SK-N-SH (cell line): ENCODE results near the gene LAMA4. TPM values are rescaled to one million over a fixed set of nuclear protein-coding genes. Genes with fewer than 3 reads are reported as not detected.

Experiments
- CTCF ChIA-PET: fragments of 300-600, 350-600 bp; formaldehyde crosslinking; extraction: SDS; loops from one replicate; lab custom pipeline; 2021; lab: Yijun Ruan, JAX
- POLR2A ChIA-PET: fragments of 350-600 bp; sonication (Branson Sonifier 250); formaldehyde crosslinking; extraction: SDS; loops from one replicate; lab custom pipeline; 2020; ENCODE audit warnings: antibody characterized with exemption, inconsistent platforms; lab: Yijun Ruan, JAX
- DNase-seq: peaks from one replicate; pipeline ENCODE4 v3.0.0; 2012
- H2AFZ ChIP-seq: fragments of 200-600 bp; sonication (generic); 2 replicates; pipeline ENCODE4 v1.8.1; 2016; ENCODE audit warnings: antibody characterized with exemption, mild to moderate bottlenecking, low read depth
- H3F3A ChIP-seq: fragments of 200-600 bp; sonication (generic); replicated peaks from 2 replicates; pipeline ENCODE3; 2016; ENCODE audit warnings: antibody characterized with exemption, mild to moderate bottlenecking; ENCODE audit not compliant: insufficient read depth
- H3K27ac ChIP-seq, 2 experiments: fragments of 200-500 bp in 1 of 2; fragments of 200-600 bp in 1 of 2; sonication (Bioruptor generic) in 1 of 2; sonication (generic), shearing (Covaris generic) in 1 of 2; 2 replicates each; pipeline versions ENCODE4 v1.5.1 to v1.6.1; 2014 to 2016; ENCODE audit warnings: low read depth in 2 of 2, inconsistent platforms in 1 of 2, low read length in 1 of 2, mild to moderate bottlenecking in 1 of 2, mixed read lengths in 1 of 2
- H3K27me3 ChIP-seq: fragments of 200-600 bp; sonication (generic), shearing (Covaris generic); 2 replicates; pipeline ENCODE4 v1.6.1; 2016; ENCODE audit warnings: mixed run types; ENCODE audit not compliant: insufficient read depth
- H3K36me3 ChIP-seq, 2 experiments: fragments of 200-500 bp in 1 of 2; fragments of 200-600 bp in 1 of 2; sonication (Bioruptor generic) in 1 of 2; sonication (generic) in 1 of 2; replicated peaks in 1 of 2; 2 replicates each; pipeline versions ENCODE3 to v1.5.1; 2014 to 2016; ENCODE audit warnings: low read length in 1 of 2, mild to moderate bottlenecking in 1 of 2; ENCODE audit not compliant: insufficient read depth in 2 of 2, control insufficient read depth in 1 of 2
- H3K4me1 ChIP-seq, 2 experiments: fragments of 200-500 bp in 1 of 2; fragments of 200-600 bp in 1 of 2; sonication (Bioruptor generic) in 1 of 2; sonication (generic), shearing (Covaris generic) in 1 of 2; 2 replicates each; pipeline versions ENCODE4 v1.5.1 to v1.6.1; 2014 to 2016; ENCODE audit warnings: low read depth in 1 of 2, low read length in 1 of 2, mixed run types in 1 of 2; ENCODE audit not compliant: insufficient read depth in 2 of 2, control insufficient read depth in 1 of 2
- H3K4me2 ChIP-seq: fragments of 200-600 bp; sonication (generic), shearing (Covaris generic); 2 replicates; pipeline ENCODE4 v1.6.1; 2017; ENCODE audit warnings: mixed run types
- H3K4me3 ChIP-seq, 2 experiments: fragments of 200-500 bp in 1 of 2; fragments of 200-600 bp in 1 of 2; sonication (Bioruptor generic) in 1 of 2; sonication (generic), shearing (Covaris generic) in 1 of 2; 2 replicates each; pipeline versions ENCODE4 v1.5.1 to v1.8.1; 2014 to 2016; ENCODE audit warnings: low read depth in 2 of 2, inconsistent platforms in 1 of 2, low read length in 1 of 2, mild to moderate bottlenecking in 1 of 2, mixed read lengths in 1 of 2, moderate library complexity in 1 of 2
- H3K79me2 ChIP-seq: fragments of 200-600 bp; sonication (generic); 2 replicates; pipeline ENCODE4 v1.8.1; 2017; ENCODE audit warnings: mild to moderate bottlenecking; ENCODE audit not compliant: insufficient read depth
- H3K9ac ChIP-seq: fragments of 200-600 bp; sonication (generic); 2 replicates; pipeline ENCODE4 v1.6.1; 2017; ENCODE audit warnings: mixed run types
- H3K9me2 ChIP-seq: fragments of 200-600 bp; sonication (generic); 2 replicates; pipeline ENCODE4 v1.6.1; 2017; ENCODE audit warnings: mixed run types
- H3K9me3 ChIP-seq: fragments of 200-600 bp; sonication (generic); 2 replicates; pipeline ENCODE4 v1.6.1; 2017; ENCODE audit warnings: mixed run types, mild to moderate bottlenecking, moderate library complexity
- H4K20me1 ChIP-seq: fragments of 200-600 bp; sonication (generic); 2 replicates; pipeline ENCODE4 v1.6.1; 2017; ENCODE audit warnings: mild to moderate bottlenecking, mixed run types; ENCODE audit not compliant: insufficient read depth
- ELF1 ChIP-seq: IDR thresholded peaks from 2 replicates; pipeline ENCODE4 v1.4.0; 2012
- FOSL2 ChIP-seq: IDR thresholded peaks from 2 replicates; pipeline ENCODE4 v1.4.0; 2012; ENCODE audit warnings: low read depth, mild to moderate bottlenecking, moderate library complexity, borderline replicate concordance
- FOXJ3 ChIP-seq: sonication (generic); formaldehyde crosslinking; IDR thresholded peaks from 2 replicates; pipeline ENCODE4 v1.5.1; 2020; ENCODE audit warnings: mild to moderate bottlenecking, missing genetic modification reagents
- GABPA ChIP-seq: IDR thresholded peaks from 2 replicates; pipeline ENCODE4 v1.4.0; 2012; ENCODE audit warnings: low read depth, mild to moderate bottlenecking
- GATA2 ChIP-seq: sonication (generic); formaldehyde crosslinking; IDR thresholded peaks from 2 replicates; pipeline ENCODE4 v1.5.0; 2020; ENCODE audit warnings: mild to moderate bottlenecking, missing genetic modification reagents
- JUND ChIP-seq: IDR thresholded peaks from 2 replicates; pipeline ENCODE4 v1.4.0; 2012
- NRF1 ChIP-seq: IDR thresholded peaks from 2 replicates; pipeline ENCODE4 v1.6.1; 2012; ENCODE audit warnings: low read depth, mild to moderate bottlenecking, low read length
- POLR2AphosphoS5 ChIP-seq: IDR thresholded peaks from 2 replicates; pipeline ENCODE4 v1.6.1; 2012; ENCODE audit warnings: low read depth, low read length
- RAD21 ChIP-seq: IDR thresholded peaks from 2 replicates; pipeline ENCODE4 v1.6.1; 2012; ENCODE audit warnings: mild to moderate bottlenecking, low read length
- RXRA ChIP-seq: IDR thresholded peaks from 2 replicates; pipeline ENCODE4 v1.4.0; 2012; ENCODE audit warnings: low read depth, mild to moderate bottlenecking, borderline replicate concordance
- TAF1 ChIP-seq: IDR thresholded peaks from 2 replicates; pipeline ENCODE4 v1.6.1; 2012; ENCODE audit warnings: low read depth, mild to moderate bottlenecking, low read length, moderate library complexity, borderline replicate concordance
- TEAD4 ChIP-seq: IDR thresholded peaks from 2 replicates; pipeline ENCODE4 v1.4.0; 2012; ENCODE audit warnings: mild to moderate bottlenecking, borderline replicate concordance; ENCODE audit not compliant: insufficient read depth
- YY1 ChIP-seq: IDR thresholded peaks from 2 replicates; pipeline ENCODE4 v1.4.0; 2012; ENCODE audit warnings: low read depth, mild to moderate bottlenecking
- WGBS: methylation state at CpG from one replicate; pipeline ENCODE4 v1.1.6; 2017; ENCODE audit warnings: low lambda C conversion rate; 5-methylcytosine and 5-hydroxymethylcytosine counted together
- polyA plus RNA-seq, 3 experiments: library from polyadenylated mRNA; depleted of rRNA; stranded (reverse); fragments of >200 nt; gene quantifications; 2 replicates each; pipeline ENCODE4 v1.2.3, GENCODE V29; 2012
- TF ChIP-seq, protein P1 (sequence below): fragments of 150-350 bp; IDR thresholded peaks from 2 replicates; pipeline ENCODE4 v1.6.1; 2017; ENCODE audit warnings: antibody characterized with exemption, low read length, low read depth, borderline replicate concordance
- TF ChIP-seq, protein P2 (sequence below): IDR thresholded peaks from 2 replicates; pipeline ENCODE4 v1.4.0; 2012; ENCODE audit warnings: low read depth, borderline replicate concordance

The LAMA4 gene
- polyA plus RNA-seq, 1 of the 3 experiments (the other 2 are of a cell fraction), result 9.4 TPM

DNA sequence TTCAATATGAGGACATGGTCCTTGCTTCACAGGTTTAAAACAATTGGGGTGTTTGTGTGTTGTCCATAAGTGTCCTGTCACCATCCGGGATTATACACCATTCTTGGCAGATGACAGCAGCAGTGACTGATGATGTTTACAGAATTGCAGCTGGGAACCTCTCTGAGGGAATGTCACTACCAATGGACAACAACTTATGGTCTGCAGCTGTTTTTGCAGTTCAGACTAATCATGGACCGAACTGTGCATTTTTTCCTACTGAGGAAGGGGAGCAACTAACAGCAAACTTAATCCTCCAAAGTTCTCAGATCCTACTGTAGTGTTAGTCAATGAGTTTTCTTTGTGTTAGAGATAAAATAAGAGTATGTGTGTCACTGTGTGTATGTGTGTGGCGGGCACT, 140.9 kb downstream of the LAMA4 start:
- Histone ChIP-seq H3K4me2 (no peak overlapping the region), H3K9me2 (no peaks in the 10 kb centered on the region), H3K27me3 (no peaks in the 10 kb centered on the region), H3F3A (no peaks in the 10 kb centered on the region), H3K9me3 (no peaks in the 10 kb centered on the region), H3K79me2 (no peaks in the 10 kb centered on the region), H3K36me3 (peaks cover 0 to 45% of the 10 kb centered on the region in 2 experiments), H2AFZ (no peak overlapping the region), H3K9ac (no peak overlapping the region), H3K4me3 (no peak overlapping the region)
- CTCF ChIA-PET, result interaction anchor here (1.1 to 1.7 kb wide), 2 partner anchors 10 to 49 kb away, joined by 3 to 6 read pairs; no protein-coding TSS in a partner anchor
- WGBS, result 82% methylated on average over 3 of the region's 3 CpGs
- no peak for DNase-seq
- POLR2A ChIA-PET, result no interaction called here
- TF ChIP-seq GATA2, result no peak
- no peak for TF ChIP-seq FOXJ3 (CRISPR knock-in tag)
- TF ChIP-seq, all 33 proteins: peak for 0
- peaks cover 0 to 5% of the 10 kb centered on the region in 2 experiments; a peak in 2 of 4 replicates for H3K4me1 ChIP-seq
- H4K20me1 ChIP-seq, result no peaks in the 10 kb centered on the region
- H3K27ac ChIP-seq, result no peak overlapping the region

DNA sequence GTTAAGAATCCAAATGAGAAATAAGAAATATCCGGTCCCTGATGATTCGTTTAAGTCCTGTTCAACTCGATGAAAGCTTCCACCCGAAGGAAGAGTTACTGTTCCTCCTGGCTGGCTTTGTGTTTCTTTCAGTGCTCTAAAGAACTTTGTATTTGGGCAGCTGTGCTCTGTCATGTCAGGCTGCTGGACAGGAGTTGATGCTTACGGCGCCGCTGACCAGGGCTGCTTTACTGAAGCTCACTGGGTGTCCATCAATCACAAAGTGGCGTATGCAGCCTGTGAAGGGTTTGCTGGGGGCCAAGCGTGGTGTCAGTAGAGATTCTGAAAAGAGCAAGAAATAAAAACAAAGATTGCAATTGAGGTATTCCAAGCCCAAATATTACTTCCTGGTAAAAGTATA, 145.1 kb downstream of the LAMA4 start:
- no peak overlapping the region for H2AFZ ChIP-seq
- no peaks in the 10 kb centered on the region; the same call in 1 of the 2 replicates for H3K79me2 ChIP-seq
- no peak overlapping the region for H3K27ac ChIP-seq
- ChIA-PET POLR2A (no interaction called here), CTCF (interaction anchor here (0.9 to 1.5 kb wide), 2 partner anchors 54 to 55 kb away, joined by 3 to 4 read pairs; no protein-coding TSS in a partner anchor)
- WGBS, result 85% methylated on average over 9 of the region's 9 CpGs
- no peak overlapping the region for H3K9ac ChIP-seq
- H3K4me2 ChIP-seq, result no peak overlapping the region
- no peaks in the 10 kb centered on the region for H3F3A ChIP-seq
- no peaks in the 10 kb centered on the region for H3K9me3 ChIP-seq
- H3K36me3 ChIP-seq, result peaks cover 5 to 31% of the 10 kb centered on the region in 2 experiments
- H4K20me1 ChIP-seq, result no peaks in the 10 kb centered on the region
- H3K9me2 ChIP-seq, result no peaks in the 10 kb centered on the region
- H3K4me3 ChIP-seq, result no peak overlapping the region
- H3K27me3 ChIP-seq, result no peaks in the 10 kb centered on the region
- no peaks in the 10 kb centered on the region; a peak in 2 of 4 replicates for H3K4me1 ChIP-seq
- no peak for DNase-seq
- TF ChIP-seq TEAD4 (no peak), FOXJ3 (CRISPR knock-in tag) (no peak), POLR2AphosphoS5 (no peak), GABPA (no peak), YY1 (no peak), JUND (no peak), FOSL2 (no peak), RXRA (no peak), ELF1 (no peak), RAD21 (no peak), NRF1 (no peak), TAF1 (no peak)
- TF ChIP-seq, protein P1, sequence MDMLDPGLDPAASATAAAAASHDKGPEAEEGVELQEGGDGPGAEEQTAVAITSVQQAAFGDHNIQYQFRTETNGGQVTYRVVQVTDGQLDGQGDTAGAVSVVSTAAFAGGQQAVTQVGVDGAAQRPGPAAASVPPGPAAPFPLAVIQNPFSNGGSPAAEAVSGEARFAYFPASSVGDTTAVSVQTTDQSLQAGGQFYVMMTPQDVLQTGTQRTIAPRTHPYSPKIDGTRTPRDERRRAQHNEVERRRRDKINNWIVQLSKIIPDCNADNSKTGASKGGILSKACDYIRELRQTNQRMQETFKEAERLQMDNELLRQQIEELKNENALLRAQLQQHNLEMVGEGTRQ, result no peak
- TF ChIP-seq, protein P2, sequence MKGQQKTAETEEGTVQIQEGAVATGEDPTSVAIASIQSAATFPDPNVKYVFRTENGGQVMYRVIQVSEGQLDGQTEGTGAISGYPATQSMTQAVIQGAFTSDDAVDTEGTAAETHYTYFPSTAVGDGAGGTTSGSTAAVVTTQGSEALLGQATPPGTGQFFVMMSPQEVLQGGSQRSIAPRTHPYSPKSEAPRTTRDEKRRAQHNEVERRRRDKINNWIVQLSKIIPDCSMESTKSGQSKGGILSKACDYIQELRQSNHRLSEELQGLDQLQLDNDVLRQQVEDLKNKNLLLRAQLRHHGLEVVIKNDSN, result no peak
